Activated CD8-positive, alpha-beta T cell treated with anti-CD3 and anti-CD28 coated beads for 36 hours (primary cell): ENCODE data around the gene COG2. TPM values are rescaled to one million over a fixed set of nuclear protein-coding genes. Genes with fewer than 3 reads are reported as not detected.

ENCODE experiments used
- ATAC-seq: fragments of 200-7000 bp; cut with Tn5 transposase; one replicate; pipeline ENCODE4 v1.10.0; 2021; ENCODE audit warnings: mild to moderate bottlenecking, moderate library complexity
- CTCF ChIA-PET: fragments of 350-600 bp; sonication (Branson Sonifier 250); formaldehyde crosslinking; loops from one replicate; lab custom pipeline; 2021; ENCODE audit warnings: antibody characterized with exemption; lab: Charles Lee
- POLR2A ChIA-PET: fragments of 350-600 bp; sonication (Branson Sonifier 250); formaldehyde crosslinking; loops from one replicate; lab custom pipeline; 2021; ENCODE audit warnings: antibody characterized with exemption; lab: Charles Lee
- DNase-seq: peaks from one replicate; pipeline ENCODE4 v3.0.0-alpha.2; 2020
- H3K27ac Mint-ChIP-seq: one replicate; pipeline ENCODE4 v1.8.0; 2021; ENCODE audit warnings: mild to moderate bottlenecking, mixed read lengths
- H3K27me3 Mint-ChIP-seq: one replicate; pipeline ENCODE4 v1.8.0; 2021; ENCODE audit warnings: mixed read lengths
- H3K36me3 Mint-ChIP-seq: one replicate; pipeline ENCODE4 v1.8.0; 2021; ENCODE audit warnings: low read depth, mixed read lengths
- H3K4me1 Mint-ChIP-seq: one replicate; pipeline ENCODE4 v1.8.0; 2021; ENCODE audit warnings: low read depth, mixed read lengths
- H3K4me3 Mint-ChIP-seq: one replicate; pipeline ENCODE4 v1.8.0; 2021; ENCODE audit warnings: mild to moderate bottlenecking, moderate library complexity, mixed read lengths
- H3K9me3 Mint-ChIP-seq: one replicate; pipeline ENCODE4 v1.8.0; 2021; ENCODE audit warnings: mixed read lengths
- intact Hi-C: fragments of 100-400 bp; cut with micrococcal nuclease; formaldehyde crosslinking; loops from one replicate; pipeline ENCODE4 v1.10.0; 2022
- total RNA-seq, 2 experiments: library from RNA; stranded (reverse); gene quantifications; one replicate each; pipeline ENCODE4 v1.2.3, GENCODE V29; 2021
- TF ChIP-seq, protein P1 (sequence below): fragments of 200-600 bp; IDR thresholded peaks from one replicate; pipeline ENCODE4 v1.8.0; 2022; ENCODE audit warnings: antibody characterized with exemption, mild to moderate bottlenecking

COG2 gene
- total RNA-seq, 2 experiments from 2014 or later, result 26.1 to 27.6 TPM

DNA sequence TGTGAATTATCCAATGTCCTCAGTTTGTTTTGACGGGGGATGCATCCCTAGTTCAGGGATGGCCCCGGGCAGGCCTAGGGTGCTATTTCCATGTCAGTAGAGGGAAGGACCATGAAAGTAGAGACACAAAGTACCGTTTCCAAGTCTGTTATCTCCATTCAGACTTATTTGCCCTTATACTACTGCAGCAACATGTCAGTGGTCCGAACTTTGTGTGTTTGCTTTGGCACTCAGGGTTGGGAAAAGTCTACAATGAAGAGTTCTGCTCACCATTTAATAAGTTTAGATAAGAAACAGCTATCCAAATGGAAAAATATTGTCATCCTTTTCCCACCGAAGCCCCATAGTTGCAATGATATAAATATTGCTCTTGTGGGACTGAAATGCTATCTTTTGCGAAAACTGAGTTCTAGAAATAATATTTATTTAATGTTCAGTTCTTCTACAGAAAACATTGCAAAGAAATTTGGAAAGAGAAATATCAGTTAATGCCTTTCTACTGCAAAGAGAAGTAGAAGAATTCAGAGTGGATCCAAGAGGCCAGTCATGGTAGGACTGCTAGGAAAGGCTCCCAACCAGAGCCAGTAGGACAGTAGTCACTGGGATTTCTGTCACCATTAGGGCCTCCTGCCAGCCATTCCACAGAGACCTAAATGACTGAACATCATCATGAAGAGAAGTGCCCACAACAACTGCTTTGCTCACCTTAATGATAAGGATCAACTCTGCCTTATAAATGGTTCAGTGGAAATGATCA is 83.2 kb downstream of the COG2 start:
- no peak for DNase-seq
- H3K9me3 Mint-ChIP-seq, result peaks cover 1% of the 10 kb centered on the region
- intact Hi-C loops, result no loop called here
- ChIA-PET CTCF (no interaction called here), POLR2A (no interaction called here)
- no peak overlapping the region for H3K4me3 Mint-ChIP-seq
- H3K4me1 Mint-ChIP-seq, result no peaks in the 10 kb centered on the region
- ATAC-seq, result no peak
- TF ChIP-seq, protein P1, sequence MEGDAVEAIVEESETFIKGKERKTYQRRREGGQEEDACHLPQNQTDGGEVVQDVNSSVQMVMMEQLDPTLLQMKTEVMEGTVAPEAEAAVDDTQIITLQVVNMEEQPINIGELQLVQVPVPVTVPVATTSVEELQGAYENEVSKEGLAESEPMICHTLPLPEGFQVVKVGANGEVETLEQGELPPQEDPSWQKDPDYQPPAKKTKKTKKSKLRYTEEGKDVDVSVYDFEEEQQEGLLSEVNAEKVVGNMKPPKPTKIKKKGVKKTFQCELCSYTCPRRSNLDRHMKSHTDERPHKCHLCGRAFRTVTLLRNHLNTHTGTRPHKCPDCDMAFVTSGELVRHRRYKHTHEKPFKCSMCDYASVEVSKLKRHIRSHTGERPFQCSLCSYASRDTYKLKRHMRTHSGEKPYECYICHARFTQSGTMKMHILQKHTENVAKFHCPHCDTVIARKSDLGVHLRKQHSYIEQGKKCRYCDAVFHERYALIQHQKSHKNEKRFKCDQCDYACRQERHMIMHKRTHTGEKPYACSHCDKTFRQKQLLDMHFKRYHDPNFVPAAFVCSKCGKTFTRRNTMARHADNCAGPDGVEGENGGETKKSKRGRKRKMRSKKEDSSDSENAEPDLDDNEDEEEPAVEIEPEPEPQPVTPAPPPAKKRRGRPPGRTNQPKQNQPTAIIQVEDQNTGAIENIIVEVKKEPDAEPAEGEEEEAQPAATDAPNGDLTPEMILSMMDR, result no peak
- no peak overlapping the region for H3K27ac Mint-ChIP-seq
- H3K36me3 Mint-ChIP-seq, result no peaks in the 10 kb centered on the region
- H3K27me3 Mint-ChIP-seq, result peaks cover 3% of the 10 kb centered on the region

DNA sequence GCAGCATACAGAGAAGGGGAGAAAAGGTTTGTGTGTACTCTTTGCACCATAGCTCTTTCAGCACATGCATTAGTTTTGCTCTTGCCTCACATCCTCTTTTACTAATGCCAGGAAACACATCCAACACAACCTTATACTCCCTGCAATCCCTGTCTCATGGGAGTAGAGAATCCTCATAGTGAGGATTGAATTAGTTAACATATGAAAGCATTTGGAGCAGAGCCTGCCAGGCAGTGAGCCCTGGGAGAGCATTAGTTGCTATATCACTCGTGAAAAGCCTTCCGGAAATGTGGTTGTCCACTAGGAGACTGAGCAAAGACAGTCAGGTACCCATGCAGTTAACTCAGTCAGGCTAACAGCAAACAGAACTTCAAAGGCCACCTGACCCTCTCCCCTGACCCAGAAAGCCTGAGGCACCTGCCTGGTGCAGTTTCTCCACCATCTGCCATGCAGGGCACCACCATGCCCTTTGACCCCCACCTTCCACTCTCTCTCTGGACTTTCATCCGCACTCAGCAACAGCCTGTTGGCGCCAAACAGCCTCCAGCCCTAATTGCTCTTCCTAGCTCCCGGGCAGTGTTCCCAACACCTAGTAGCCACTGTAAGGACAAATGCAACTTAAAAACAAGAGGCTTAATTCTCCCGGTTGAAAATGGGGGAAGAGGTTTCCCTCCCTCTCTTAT is 86.6 kb downstream of the COG2 start:
- H3K4me1 Mint-ChIP-seq, result no peaks in the 10 kb centered on the region
- H3K9me3 Mint-ChIP-seq, result no peaks in the 10 kb centered on the region
- H3K36me3 Mint-ChIP-seq, result no peaks in the 10 kb centered on the region
- POLR2A ChIA-PET, result no interaction called here
- DNase-seq (no peak), ATAC-seq (no peak)
- H3K4me3 Mint-ChIP-seq, result no peak overlapping the region
- TF ChIP-seq, protein P1, result no peak
- CTCF ChIA-PET, result no interaction called here
- H3K27me3 Mint-ChIP-seq, result peaks cover 6% of the 10 kb centered on the region
- intact Hi-C loops, result no loop called here
- no peak overlapping the region for H3K27ac Mint-ChIP-seq

DNA sequence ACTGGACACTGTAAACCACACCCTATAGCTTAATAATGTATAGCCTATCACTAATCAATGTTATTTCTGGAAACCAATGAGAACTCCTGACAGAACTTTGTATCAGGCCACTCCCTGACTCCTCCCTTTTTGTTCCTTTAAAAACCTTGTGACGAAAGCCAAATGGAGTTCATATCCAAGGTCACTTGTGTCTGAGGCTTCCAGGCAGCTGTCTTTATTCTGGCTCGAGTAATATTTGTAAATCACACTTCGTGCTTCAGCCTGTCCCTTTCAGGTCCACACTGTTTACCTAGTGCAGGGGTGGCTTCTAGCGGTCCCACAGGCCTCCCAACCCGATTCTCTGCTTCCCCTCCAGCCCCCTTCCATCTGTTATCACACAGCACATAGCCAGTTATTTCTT is 88.7 kb downstream of the COG2 start:
- Mint-ChIP-seq H3K36me3 (no peaks in the 10 kb centered on the region), H3K27me3 (peaks cover 2% of the 10 kb centered on the region), H3K4me3 (no peak overlapping the region), H3K9me3 (no peaks in the 10 kb centered on the region), H3K4me1 (no peaks in the 10 kb centered on the region), H3K27ac (no peak overlapping the region)
- ATAC-seq (no peak), DNase-seq (no peak)
- POLR2A ChIA-PET, result no interaction called here
- CTCF ChIA-PET, result no interaction called here
- intact Hi-C loops, result no loop called here
- TF ChIP-seq, protein P1, result no peak

DNA sequence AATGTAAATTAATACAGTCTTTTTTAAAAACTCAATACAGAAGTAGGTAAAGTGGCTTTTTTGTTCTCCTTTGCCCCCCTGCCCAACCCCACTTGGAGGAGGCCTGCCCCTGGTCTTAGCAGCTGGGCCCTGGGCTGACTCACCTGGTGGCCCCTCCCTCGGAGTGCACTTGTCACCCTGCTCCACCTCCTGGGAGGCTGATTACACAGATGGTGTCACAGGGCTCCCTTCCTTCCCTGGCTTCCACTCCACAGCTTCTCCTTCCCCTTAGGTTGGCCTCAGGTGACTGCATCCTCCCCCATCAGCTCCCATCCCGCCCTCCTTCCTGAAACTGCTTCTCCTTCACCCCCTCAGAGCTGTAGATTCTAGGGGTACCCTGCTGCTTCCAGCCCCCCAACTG is 93.2 kb downstream of the COG2 start:
- POLR2A ChIA-PET, result no interaction called here
- Mint-ChIP-seq H3K4me1 (no peaks in the 10 kb centered on the region), H3K9me3 (peaks cover 5% of the 10 kb centered on the region), H3K27me3 (peaks cover 12% of the 10 kb centered on the region), H3K36me3 (no peaks in the 10 kb centered on the region), H3K4me3 (no peak overlapping the region), H3K27ac (no peak overlapping the region)
- intact Hi-C loops, result no loop called here
- CTCF ChIA-PET, result no interaction called here
- TF ChIP-seq, protein P1, result no peak
- ATAC-seq (no peak), DNase-seq (no peak)

DNA sequence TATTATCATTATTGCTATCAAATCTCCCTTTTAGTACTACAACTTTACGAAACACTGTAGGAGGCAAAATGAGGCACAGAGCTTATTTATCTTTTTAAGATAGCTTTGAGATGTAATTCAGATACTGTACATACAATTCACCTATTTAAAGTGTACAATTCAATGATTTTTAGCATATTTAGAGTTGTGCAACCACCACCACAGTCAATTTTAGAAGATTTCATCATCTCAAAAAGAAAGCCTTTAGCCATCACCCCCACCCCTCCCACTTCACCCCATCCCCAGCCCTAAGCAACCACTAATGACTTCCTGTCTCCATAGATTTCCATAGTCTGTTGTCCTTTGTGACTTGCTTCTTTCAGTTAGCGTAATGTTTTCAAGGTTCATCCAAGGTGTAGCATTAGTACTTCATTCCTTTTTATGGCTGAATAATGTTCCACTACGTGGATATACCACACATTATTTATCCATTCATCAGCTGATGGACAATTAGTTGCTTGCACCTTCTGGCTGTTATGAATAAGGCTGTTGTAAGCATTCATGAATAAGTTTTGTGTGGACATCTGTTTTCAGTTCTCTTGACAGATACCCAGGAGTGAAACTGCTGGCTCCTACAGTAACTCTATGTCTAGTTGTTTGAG is 95.5 kb downstream of the COG2 start:
- ChIA-PET POLR2A (no interaction called here), CTCF (no interaction called here)
- DNase-seq (no peak), ATAC-seq (no peak)
- H3K4me1 Mint-ChIP-seq, result no peaks in the 10 kb centered on the region
- H3K36me3 Mint-ChIP-seq, result no peaks in the 10 kb centered on the region
- peaks cover 10% of the 10 kb centered on the region for H3K27me3 Mint-ChIP-seq
- TF ChIP-seq, protein P1, result no peak
- intact Hi-C loops, result no loop called here
- H3K27ac Mint-ChIP-seq, result no peak overlapping the region
- no peak overlapping the region for H3K4me3 Mint-ChIP-seq
- peaks cover 5% of the 10 kb centered on the region for H3K9me3 Mint-ChIP-seq
